HepG2 (cell line): ENCODE measurements around the gene LAMA5. TPM values are rescaled to one million over a fixed set of nuclear protein-coding genes. Genes with fewer than 3 reads are reported as not detected.

Source experiments
- ATAD3A ChIP-seq: sonication (generic); formaldehyde crosslinking; IDR thresholded peaks from 2 replicates; pipeline ENCODE4 v1.4.0; 2020; ENCODE audit warnings: missing genetic modification reagents
- HNRNPLL ChIP-seq: fragments of 200-400 bp; formaldehyde crosslinking; IDR thresholded peaks from 2 replicates; pipeline ENCODE4 v1.6.1; 2017; ENCODE audit warnings: mild to moderate bottlenecking, low read depth, low read length; ENCODE audit not compliant: poor library complexity, severe bottlenecking
- KLF12 ChIP-seq: sonication (generic); formaldehyde crosslinking; IDR thresholded peaks from 2 replicates; pipeline ENCODE4 v1.4.0; 2020; ENCODE audit warnings: missing genetic modification reagents, borderline replicate concordance
- KMT2B ChIP-seq: IDR thresholded peaks from 2 replicates; pipeline ENCODE4 v1.6.1; 2016; ENCODE audit warnings: missing genetic modification reagents, missing compliant biosample characterization
- ZNF501 ChIP-seq: sonication (generic); formaldehyde crosslinking; IDR thresholded peaks from 2 replicates; pipeline ENCODE4 v1.5.1; 2020; ENCODE audit warnings: mild to moderate bottlenecking, moderate library complexity, missing genetic modification reagents
- ZSCAN30 ChIP-seq: sonication (generic); formaldehyde crosslinking; IDR thresholded peaks from 2 replicates; pipeline ENCODE4 v1.5.0; 2020; ENCODE audit warnings: mild to moderate bottlenecking, missing genetic modification reagents
- polyA plus RNA-seq, 8 experiments: library from polyadenylated mRNA; depleted of rRNA in 3 of 8; stranded (reverse) in 7 of 8; unstranded in 1 of 8; fragments of >200 nt; fragmentation: Illumina TruSeq in 4 of 8; extraction: Trizol in 4 of 8; gene quantifications; 2 replicates each; pipeline versions ENCODE4 v1.2.1 to v1.2.3, GENCODE V29; 2011 to 2016; ENCODE audit warnings: low read depth in 4 of 8, missing spikeins in 1 of 8, mixed read lengths in 1 of 8; ENCODE audit not compliant: insufficient read depth in 1 of 8
- total RNA-seq, 5 experiments: library from RNA; depleted of rRNA; stranded (reverse); fragments of >200 nt; fragmentation: Illumina TruSeq; extraction: Trizol; gene quantifications; 2 replicates each; pipeline ENCODE4 v1.2.3, GENCODE V29; 2016; ENCODE audit warnings: low read depth in 1 of 5
- TF ChIP-seq, protein P1 (sequence below): sonication (generic); formaldehyde crosslinking; IDR thresholded peaks from 2 replicates; pipeline ENCODE4 v1.4.0; 2020; ENCODE audit warnings: mild to moderate bottlenecking, missing genetic modification reagents, borderline replicate concordance
- TF ChIP-seq, protein P2 (sequence below): sonication (generic); formaldehyde crosslinking; IDR thresholded peaks from 2 replicates; pipeline ENCODE4 v1.9.0; 2021; ENCODE audit warnings: missing genetic modification reagents, mild to moderate bottlenecking, borderline replicate concordance
- TF ChIP-seq, protein P3 (sequence below): sonication (generic); formaldehyde crosslinking; IDR thresholded peaks from 2 replicates; pipeline ENCODE4 v1.5.1; 2020; ENCODE audit warnings: mild to moderate bottlenecking, missing genetic modification reagents, borderline replicate concordance
- TF ChIP-seq, protein P4 (sequence below): sonication (generic); formaldehyde crosslinking; IDR thresholded peaks from 2 replicates; pipeline ENCODE4 v1.4.0; 2020; ENCODE audit warnings: missing genetic modification reagents
- TF ChIP-seq, protein P5 (sequence below): sonication (generic); formaldehyde crosslinking; IDR thresholded peaks from 2 replicates; pipeline ENCODE4 v1.5.0; 2020; ENCODE audit warnings: mild to moderate bottlenecking, missing genetic modification reagents

Gene LAMA5
- total and polyA plus RNA-seq, 2 of the 13 experiments (the other 11 are each of a cell fraction or from before 2014, with no cell fraction given) = 21.0 to 44.7 TPM

DNA sequence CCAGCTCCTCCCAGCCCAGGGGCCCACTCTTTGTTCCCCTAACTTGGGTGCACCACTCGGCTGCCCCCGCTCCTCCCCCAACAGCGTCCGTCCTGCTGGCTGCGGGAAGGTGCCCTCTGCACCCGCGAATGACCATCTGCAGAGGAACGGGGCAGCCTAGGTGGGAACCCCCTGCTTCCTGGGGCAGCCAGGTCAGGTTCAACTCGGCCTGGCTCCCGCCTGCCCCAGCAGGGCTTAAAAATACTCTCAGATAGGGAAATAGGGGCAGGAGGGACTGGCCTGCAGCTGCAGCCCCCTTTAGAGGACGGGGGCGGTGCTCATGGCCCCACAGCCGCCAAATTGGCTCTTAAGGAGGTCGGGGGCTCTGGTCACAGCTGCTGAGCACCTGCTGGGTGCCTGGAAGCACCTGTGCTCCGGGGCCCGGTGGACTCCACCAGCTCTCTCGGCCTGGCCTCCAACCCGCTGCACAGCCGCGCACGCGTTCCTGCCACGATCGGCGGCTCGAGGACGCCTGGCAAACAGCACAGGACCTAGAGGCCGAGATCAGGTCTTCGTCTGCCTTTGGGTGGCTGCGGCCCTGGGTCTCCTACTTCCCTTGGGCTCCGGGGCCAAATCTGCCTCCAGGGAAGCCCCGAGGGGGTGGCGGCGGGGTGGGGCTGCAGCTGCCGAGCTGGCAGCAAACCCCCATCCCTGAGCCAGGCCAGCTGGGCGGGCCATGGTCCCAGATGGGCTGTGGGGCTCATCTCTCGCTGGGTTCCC, 700 bp upstream of the LAMA5 start (continued):
- TF ChIP-seq, protein P1, sequence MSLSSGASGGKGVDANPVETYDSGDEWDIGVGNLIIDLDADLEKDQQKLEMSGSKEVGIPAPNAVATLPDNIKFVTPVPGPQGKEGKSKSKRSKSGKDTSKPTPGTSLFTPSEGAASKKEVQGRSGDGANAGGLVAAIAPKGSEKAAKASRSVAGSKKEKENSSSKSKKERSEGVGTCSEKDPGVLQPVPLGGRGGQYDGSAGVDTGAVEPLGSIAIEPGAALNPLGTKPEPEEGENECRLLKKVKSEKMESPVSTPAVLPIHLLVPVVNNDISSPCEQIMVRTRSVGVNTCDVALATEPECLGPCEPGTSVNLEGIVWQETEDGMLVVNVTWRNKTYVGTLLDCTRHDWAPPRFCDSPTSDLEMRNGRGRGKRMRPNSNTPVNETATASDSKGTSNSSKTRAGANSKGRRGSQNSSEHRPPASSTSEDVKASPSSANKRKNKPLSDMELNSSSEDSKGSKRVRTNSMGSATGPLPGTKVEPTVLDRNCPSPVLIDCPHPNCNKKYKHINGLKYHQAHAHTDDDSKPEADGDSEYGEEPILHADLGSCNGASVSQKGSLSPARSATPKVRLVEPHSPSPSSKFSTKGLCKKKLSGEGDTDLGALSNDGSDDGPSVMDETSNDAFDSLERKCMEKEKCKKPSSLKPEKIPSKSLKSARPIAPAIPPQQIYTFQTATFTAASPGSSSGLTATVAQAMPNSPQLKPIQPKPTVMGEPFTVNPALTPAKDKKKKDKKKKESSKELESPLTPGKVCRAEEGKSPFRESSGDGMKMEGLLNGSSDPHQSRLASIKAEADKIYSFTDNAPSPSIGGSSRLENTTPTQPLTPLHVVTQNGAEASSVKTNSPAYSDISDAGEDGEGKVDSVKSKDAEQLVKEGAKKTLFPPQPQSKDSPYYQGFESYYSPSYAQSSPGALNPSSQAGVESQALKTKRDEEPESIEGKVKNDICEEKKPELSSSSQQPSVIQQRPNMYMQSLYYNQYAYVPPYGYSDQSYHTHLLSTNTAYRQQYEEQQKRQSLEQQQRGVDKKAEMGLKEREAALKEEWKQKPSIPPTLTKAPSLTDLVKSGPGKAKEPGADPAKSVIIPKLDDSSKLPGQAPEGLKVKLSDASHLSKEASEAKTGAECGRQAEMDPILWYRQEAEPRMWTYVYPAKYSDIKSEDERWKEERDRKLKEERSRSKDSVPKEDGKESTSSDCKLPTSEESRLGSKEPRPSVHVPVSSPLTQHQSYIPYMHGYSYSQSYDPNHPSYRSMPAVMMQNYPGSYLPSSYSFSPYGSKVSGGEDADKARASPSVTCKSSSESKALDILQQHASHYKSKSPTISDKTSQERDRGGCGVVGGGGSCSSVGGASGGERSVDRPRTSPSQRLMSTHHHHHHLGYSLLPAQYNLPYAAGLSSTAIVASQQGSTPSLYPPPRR (CRISPR knock-in tag) = peak; percentile 79
- TF ChIP-seq, protein P2, sequence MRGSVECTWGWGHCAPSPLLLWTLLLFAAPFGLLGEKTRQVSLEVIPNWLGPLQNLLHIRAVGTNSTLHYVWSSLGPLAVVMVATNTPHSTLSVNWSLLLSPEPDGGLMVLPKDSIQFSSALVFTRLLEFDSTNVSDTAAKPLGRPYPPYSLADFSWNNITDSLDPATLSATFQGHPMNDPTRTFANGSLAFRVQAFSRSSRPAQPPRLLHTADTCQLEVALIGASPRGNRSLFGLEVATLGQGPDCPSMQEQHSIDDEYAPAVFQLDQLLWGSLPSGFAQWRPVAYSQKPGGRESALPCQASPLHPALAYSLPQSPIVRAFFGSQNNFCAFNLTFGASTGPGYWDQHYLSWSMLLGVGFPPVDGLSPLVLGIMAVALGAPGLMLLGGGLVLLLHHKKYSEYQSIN (CRISPR knock-in tag) = no peak
- TF ChIP-seq, protein P3, sequence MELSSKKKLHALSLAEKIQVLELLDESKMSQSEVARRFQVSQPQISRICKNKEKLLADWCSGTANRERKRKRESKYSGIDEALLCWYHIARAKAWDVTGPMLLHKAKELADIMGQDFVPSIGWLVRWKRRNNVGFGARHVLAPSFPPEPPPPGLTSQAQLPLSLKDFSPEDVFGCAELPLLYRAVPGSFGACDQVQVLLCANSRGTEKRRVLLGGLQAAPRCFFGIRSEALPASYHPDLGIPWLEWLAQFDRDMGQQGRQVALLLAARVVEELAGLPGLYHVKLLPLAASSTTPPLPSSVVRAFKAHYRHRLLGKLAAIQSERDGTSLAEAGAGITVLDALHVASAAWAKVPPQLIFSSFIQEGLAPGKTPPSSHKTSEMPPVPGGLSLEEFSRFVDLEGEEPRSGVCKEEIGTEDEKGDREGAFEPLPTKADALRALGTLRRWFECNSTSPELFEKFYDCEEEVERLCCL = peak; percentile 77; the same call in 1 of the 2 replicates
- TF ChIP-seq ATAD3A (CRISPR knock-in tag) (peak; percentile 19; the same call in 1 of the 2 replicates), ZSCAN30 (no peak), KMT2B (peak; percentile 56; the same call in 1 of the 2 replicates), ZNF501 (peak; percentile 85; the same call in 1 of the 2 replicates), HNRNPLL (peak; percentile 63), KLF12 (0 out of 2 replicates have a peak, but pooled peaks have one; percentile 17)
- TF ChIP-seq, protein P4, sequence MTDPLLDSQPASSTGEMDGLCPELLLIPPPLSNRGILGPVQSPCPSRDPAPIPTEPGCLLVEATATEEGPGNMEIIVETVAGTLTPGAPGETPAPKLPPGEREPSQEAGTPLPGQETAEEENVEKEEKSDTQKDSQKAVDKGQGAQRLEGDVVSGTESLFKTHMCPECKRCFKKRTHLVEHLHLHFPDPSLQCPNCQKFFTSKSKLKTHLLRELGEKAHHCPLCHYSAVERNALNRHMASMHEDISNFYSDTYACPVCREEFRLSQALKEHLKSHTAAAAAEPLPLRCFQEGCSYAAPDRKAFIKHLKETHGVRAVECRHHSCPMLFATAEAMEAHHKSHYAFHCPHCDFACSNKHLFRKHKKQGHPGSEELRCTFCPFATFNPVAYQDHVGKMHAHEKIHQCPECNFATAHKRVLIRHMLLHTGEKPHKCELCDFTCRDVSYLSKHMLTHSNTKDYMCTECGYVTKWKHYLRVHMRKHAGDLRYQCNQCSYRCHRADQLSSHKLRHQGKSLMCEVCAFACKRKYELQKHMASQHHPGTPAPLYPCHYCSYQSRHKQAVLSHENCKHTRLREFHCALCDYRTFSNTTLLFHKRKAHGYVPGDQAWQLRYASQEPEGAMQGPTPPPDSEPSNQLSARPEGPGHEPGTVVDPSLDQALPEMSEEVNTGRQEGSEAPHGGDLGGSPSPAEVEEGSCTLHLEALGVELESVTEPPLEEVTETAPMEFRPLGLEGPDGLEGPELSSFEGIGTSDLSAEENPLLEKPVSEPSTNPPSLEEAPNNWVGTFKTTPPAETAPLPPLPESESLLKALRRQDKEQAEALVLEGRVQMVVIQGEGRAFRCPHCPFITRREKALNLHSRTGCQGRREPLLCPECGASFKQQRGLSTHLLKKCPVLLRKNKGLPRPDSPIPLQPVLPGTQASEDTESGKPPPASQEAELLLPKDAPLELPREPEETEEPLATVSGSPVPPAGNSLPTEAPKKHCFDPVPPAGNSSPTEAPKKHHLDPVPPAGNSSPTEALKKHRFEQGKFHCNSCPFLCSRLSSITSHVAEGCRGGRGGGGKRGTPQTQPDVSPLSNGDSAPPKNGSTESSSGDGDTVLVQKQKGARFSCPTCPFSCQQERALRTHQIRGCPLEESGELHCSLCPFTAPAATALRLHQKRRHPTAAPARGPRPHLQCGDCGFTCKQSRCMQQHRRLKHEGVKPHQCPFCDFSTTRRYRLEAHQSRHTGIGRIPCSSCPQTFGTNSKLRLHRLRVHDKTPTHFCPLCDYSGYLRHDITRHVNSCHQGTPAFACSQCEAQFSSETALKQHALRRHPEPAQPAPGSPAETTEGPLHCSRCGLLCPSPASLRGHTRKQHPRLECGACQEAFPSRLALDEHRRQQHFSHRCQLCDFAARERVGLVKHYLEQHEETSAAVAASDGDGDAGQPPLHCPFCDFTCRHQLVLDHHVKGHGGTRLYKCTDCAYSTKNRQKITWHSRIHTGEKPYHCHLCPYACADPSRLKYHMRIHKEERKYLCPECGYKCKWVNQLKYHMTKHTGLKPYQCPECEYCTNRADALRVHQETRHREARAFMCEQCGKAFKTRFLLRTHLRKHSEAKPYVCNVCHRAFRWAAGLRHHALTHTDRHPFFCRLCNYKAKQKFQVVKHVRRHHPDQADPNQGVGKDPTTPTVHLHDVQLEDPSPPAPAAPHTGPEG = peak; percentile 3; the same call in 1 of the 2 replicates
- TF ChIP-seq, protein P5, sequence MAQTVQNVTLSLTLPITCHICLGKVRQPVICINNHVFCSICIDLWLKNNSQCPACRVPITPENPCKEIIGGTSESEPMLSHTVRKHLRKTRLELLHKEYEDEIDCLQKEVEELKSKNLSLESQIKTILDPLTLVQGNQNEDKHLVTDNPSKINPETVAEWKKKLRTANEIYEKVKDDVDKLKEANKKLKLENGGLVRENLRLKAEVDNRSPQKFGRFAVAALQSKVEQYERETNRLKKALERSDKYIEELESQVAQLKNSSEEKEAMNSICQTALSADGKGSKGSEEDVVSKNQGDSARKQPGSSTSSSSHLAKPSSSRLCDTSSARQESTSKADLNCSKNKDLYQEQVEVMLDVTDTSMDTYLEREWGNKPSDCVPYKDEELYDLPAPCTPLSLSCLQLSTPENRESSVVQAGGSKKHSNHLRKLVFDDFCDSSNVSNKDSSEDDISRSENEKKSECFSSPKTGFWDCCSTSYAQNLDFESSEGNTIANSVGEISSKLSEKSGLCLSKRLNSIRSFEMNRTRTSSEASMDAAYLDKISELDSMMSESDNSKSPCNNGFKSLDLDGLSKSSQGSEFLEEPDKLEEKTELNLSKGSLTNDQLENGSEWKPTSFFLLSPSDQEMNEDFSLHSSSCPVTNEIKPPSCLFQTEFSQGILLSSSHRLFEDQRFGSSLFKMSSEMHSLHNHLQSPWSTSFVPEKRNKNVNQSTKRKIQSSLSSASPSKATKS (CRISPR knock-in tag) = no peak
